MCF 10A (cell line): ENCODE results near the gene PWP2. TPM values are rescaled to one million over a fixed set of nuclear protein-coding genes. Genes with fewer than 3 reads are reported as not detected.
"Not testable (repeated sequence)": the region's sequence is repeated elsewhere in the genome, so short reads cannot be mapped to it uniquely, and the experiment has no call there.

ENCODE experiments used
- BruUV-seq: library from RNA; stranded (reverse); fragments of 400-500 nt; replicated peaks from 2 replicates; lab custom pipeline; 2021; lab: Mats Ljungman, UMichigan
- CTCF ChIA-PET: fragments of 300-600 bp; sonication (Branson Sonifier 250); formaldehyde crosslinking; extraction: SDS; loops from one replicate; lab custom pipeline; 2021; ENCODE audit warnings: antibody characterized with exemption, inconsistent platforms; lab: Yijun Ruan, JAX
- POLR2A ChIA-PET: fragments of 300-600, 350-650 bp; sonication (Branson Sonifier 250); formaldehyde crosslinking; extraction: SDS; loops from one replicate; lab custom pipeline; 2020; ENCODE audit warnings: antibody characterized with exemption, inconsistent platforms; lab: Yijun Ruan, JAX
- DNase-seq: peaks from one replicate; pipeline ENCODE4 v3.0.0-alpha.2; 2018; ENCODE audit not compliant: unreplicated experiment
- H3K27ac Mint-ChIP-seq: one replicate; pipeline ENCODE4 v1.8.0; 2022; ENCODE audit warnings: mild to moderate bottlenecking, low read depth, mixed read lengths; ENCODE audit not compliant: unreplicated experiment
- H3K27me3 Mint-ChIP-seq: one replicate; pipeline ENCODE4 v1.8.0; 2022; ENCODE audit warnings: mixed read lengths; ENCODE audit not compliant: insufficient read depth, unreplicated experiment
- H3K36me3 Mint-ChIP-seq: one replicate; pipeline ENCODE4 v1.8.0; 2022; ENCODE audit warnings: mild to moderate bottlenecking, moderate library complexity, mixed read lengths; ENCODE audit not compliant: insufficient read depth, unreplicated experiment
- H3K4me1 Mint-ChIP-seq: one replicate; pipeline ENCODE4 v1.8.0; 2022; ENCODE audit warnings: mixed read lengths; ENCODE audit not compliant: insufficient read depth, unreplicated experiment
- H3K4me3 Mint-ChIP-seq: one replicate; pipeline ENCODE4 v1.8.0; 2022; ENCODE audit warnings: mild to moderate bottlenecking, moderate library complexity, mixed read lengths; ENCODE audit not compliant: unreplicated experiment
- H3K9me3 Mint-ChIP-seq: one replicate; pipeline ENCODE4 v1.8.0; 2022; ENCODE audit warnings: mixed read lengths; ENCODE audit not compliant: unreplicated experiment
- intact Hi-C: fragments of 100-400 bp; cut with micrococcal nuclease; formaldehyde crosslinking; loops from 2 replicates; pipeline ENCODE4 v1.14.1; 2022
- total RNA-seq: library from RNA; stranded (reverse); gene quantifications from 2 replicates; pipeline ENCODE4 v1.2.3, GENCODE V29; 2022

PWP2 gene
- total RNA-seq, 1 experiment from 2014 or later = 16.5 TPM

DNA sequence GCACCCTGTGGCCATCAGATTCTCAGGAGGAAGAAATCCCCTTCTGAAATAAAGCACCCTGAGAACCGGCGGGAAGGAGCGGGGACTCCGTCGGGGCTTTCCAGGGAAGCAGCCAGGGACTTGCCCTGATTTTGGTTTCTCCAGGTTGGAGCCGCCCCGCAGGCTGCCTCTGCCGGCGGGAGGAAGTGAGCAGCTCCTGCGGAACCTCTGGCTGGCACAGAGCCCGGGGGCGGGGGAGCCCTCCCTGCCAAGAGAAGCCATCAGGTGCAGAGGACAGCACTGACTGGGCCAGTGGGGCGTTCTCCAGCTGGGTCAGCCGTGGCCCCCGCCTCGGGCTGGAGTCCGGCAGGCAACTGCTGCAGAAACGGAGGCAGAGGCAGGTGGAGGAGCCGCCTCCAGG lies 65.5 kb downstream of the PWP2 start:
- H3K36me3 Mint-ChIP-seq, H3K4me1 Mint-ChIP-seq, H3K9me3 Mint-ChIP-seq, H3K27me3 Mint-ChIP-seq, H3K4me3 Mint-ChIP-seq, BruUV-seq, H3K27ac Mint-ChIP-seq, DNase-seq, CTCF ChIA-PET, POLR2A ChIA-PET, intact Hi-C loops: not testable (repeated sequence)

DNA sequence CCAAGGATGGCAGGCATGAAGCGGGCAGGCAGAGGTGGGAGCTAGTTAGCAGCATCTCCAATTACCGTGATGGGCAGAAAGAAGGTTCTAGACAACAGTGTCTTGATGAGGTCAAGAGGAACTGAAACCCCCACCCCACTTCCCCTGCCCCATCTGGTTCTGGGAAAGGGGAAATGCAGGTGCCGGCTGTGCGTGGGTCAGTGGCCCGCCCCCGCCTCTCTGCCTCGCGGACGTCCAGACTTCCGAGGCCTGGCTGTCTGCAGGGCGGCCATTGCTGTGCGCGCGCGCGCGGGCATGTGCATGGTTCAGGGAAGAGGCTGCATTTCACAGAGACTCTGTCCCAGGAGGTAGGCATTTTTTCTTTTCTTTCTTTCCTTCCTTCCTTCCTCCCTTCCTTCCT lies 68.0 kb downstream of the PWP2 start:
- intact Hi-C loops, H3K36me3 Mint-ChIP-seq, BruUV-seq, POLR2A ChIA-PET, DNase-seq, H3K4me3 Mint-ChIP-seq, H3K9me3 Mint-ChIP-seq, H3K27me3 Mint-ChIP-seq, CTCF ChIA-PET, H3K27ac Mint-ChIP-seq, H3K4me1 Mint-ChIP-seq: not testable (repeated sequence)

DNA sequence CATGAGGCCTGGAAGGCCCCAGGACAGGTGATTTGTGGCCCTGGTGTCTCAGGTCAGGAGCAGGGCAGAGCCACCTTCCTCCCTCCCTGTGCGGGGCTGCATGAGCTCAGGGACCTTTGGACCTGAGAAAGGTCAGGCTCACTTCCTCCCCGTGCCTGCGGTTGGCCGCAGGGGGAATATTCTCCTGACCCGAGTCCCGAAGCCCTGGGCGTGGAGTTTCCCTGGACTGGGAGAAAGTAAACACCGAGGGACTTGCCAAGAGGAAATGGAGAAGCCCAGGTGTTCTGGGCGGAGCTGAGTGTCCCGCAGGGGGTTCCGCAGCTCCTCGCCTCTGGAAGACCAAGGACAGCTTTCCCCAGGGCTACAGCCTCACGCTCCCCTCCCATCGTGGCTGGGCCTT lies 68.9 kb downstream of the PWP2 start:
- H3K4me3 Mint-ChIP-seq, DNase-seq, H3K36me3 Mint-ChIP-seq, H3K27ac Mint-ChIP-seq, CTCF ChIA-PET, POLR2A ChIA-PET, intact Hi-C loops, H3K27me3 Mint-ChIP-seq, H3K9me3 Mint-ChIP-seq, H3K4me1 Mint-ChIP-seq, BruUV-seq: not testable (repeated sequence)

Other genes with a start within 250 kb of the PWP2 start
- gene AGPAT3, start 242.2 kb upstream of the PWP2 start, total RNA-seq = 58.3 and 70.6 TPM in 2 replicates
- 33.0 and 39.3 TPM in 2 replicates for gene TRAPPC10, start 95.1 kb upstream of the PWP2 start, total RNA-seq
- gene GATD3, start 26.3 kb downstream of the PWP2 start, total RNA-seq = 29.7 and 34.4 TPM in 2 replicates
- gene ICOSLG, start 133.5 kb downstream of the PWP2 start, total RNA-seq = 1.2 and 1.5 TPM in 2 replicates
- not detected in 2 replicates for gene DNMT3L, start 154.5 kb downstream of the PWP2 start, total RNA-seq
- gene AIRE, start 178.5 kb downstream of the PWP2 start, total RNA-seq = not detected in 2 replicates
- 68.0 and 90.2 TPM in 2 replicates for gene PFKL, start 192.7 kb downstream of the PWP2 start, total RNA-seq
- gene CFAP410, start 232.0 kb downstream of the PWP2 start, total RNA-seq = 10.1 and 13.3 TPM in 2 replicates
- 10.0 and 11.0 TPM in 2 replicates for gene TRPM2, start 246.2 kb downstream of the PWP2 start, total RNA-seq